WTC11 (cell line): ENCODE data around the gene CAB39.

Experiments used
- CTCF ChIP-seq: fragments of 200-600 bp; IDR thresholded peaks from 2 replicates; pipeline ENCODE4 v1.8.0; 2022; ENCODE audit warnings: antibody characterized with exemption
- SMAD3 ChIP-seq: sonication (generic); formaldehyde crosslinking; IDR thresholded peaks from 2 replicates; pipeline ENCODE4 v1.8.0; 2022; ENCODE audit warnings: missing genetic modification reagents, mild to moderate bottlenecking, borderline replicate concordance
- ZNF138 ChIP-seq: sonication (generic); formaldehyde crosslinking; conservative IDR thresholded peaks from 2 replicates; pipeline ENCODE4 v1.8.1; 2022; ENCODE audit warnings: mild to moderate bottlenecking, moderate library complexity, missing genetic modification reagents
- ZNF263 ChIP-seq: sonication (generic); formaldehyde crosslinking; IDR thresholded peaks from 2 replicates; pipeline ENCODE4 v1.8.1; 2022; ENCODE audit warnings: low read depth, mild to moderate bottlenecking, moderate library complexity, missing genetic modification reagents

- TF ChIP-seq CTCF (no peak), SMAD3 (CRISPR knock-in tag) (no peak), ZNF138 (CRISPR knock-in tag) (no peak), ZNF263 (CRISPR knock-in tag) (no peak)
Observed at GRCh38 chr2:230711224-230711623, 1.4 kb upstream of the CAB39 start.
